CD4-positive, CD25-positive, alpha-beta regulatory T cell (primary cell): ENCODE results near the gene XCR1. TPM values are rescaled to one million over a fixed set of nuclear protein-coding genes. Genes with fewer than 3 reads are reported as not detected.

ENCODE experiments used
- ATAC-seq, 2 donors: fragments of 150-1000 bp; cut with Tn5 transposase; one replicate each; pipeline ENCODE4 v1.10.0; 2021; ENCODE audit warnings: low read depth in 2 of 2, moderate number of reproducible peaks in 2 of 2, moderate library complexity in 1 of 2
- DNase-seq, 3 donors: peaks; one replicate each; pipeline versions ENCODE4 v3.0.0 to v3.0.0-alpha.2; 2012 to 2022; ENCODE audit warnings: mixed read lengths in 1 of 3
- H3K27ac ChIP-seq: one replicate; pipeline ENCODE4 v1.7.0; 2013; ENCODE audit warnings: mild to moderate bottlenecking, low read length; ENCODE audit not compliant: insufficient read depth, poor library complexity, severe bottlenecking
- H3K27me3 ChIP-seq: one replicate; pipeline ENCODE4 v1.7.0; 2013; ENCODE audit warnings: low read length; ENCODE audit not compliant: control insufficient read depth, insufficient read depth
- H3K36me3 ChIP-seq: one replicate; pipeline ENCODE4 v1.7.0; 2013; ENCODE audit warnings: mild to moderate bottlenecking, low read length, moderate library complexity; ENCODE audit not compliant: control insufficient read depth, insufficient read depth
- H3K4me1 ChIP-seq: 2 replicates; pipeline ENCODE4 v1.7.0; 2013; ENCODE audit warnings: mild to moderate bottlenecking, low read length; ENCODE audit not compliant: insufficient read depth, control insufficient read depth, poor library complexity, severe bottlenecking
- H3K4me3 ChIP-seq: one replicate; pipeline ENCODE4 v1.7.0; 2013; ENCODE audit warnings: low read depth, mild to moderate bottlenecking, low read length, moderate library complexity
- H3K9me3 ChIP-seq, 2 experiments: 1 replicate in 1 of 2; 2 replicates in 1 of 2; pipeline ENCODE4 v1.7.0; 2013; ENCODE audit warnings: low read length in 2 of 2, mild to moderate bottlenecking in 1 of 2, moderate library complexity in 1 of 2; ENCODE audit not compliant: control insufficient read depth in 2 of 2
- H3K27ac Mint-ChIP-seq, 3 donors: one replicate each; pipeline ENCODE4 v1.8.0; 2020 to 2022; ENCODE audit warnings: mild to moderate bottlenecking in 3 of 3, mixed read lengths in 3 of 3, moderate library complexity in 2 of 3
- H3K27me3 Mint-ChIP-seq: one replicate; pipeline ENCODE4 v1.8.0; 2022; ENCODE audit warnings: mild to moderate bottlenecking, mixed read lengths
- H3K36me3 Mint-ChIP-seq: one replicate; pipeline ENCODE4 v1.8.0; 2020; ENCODE audit warnings: mixed read lengths
- H3K4me1 Mint-ChIP-seq, 4 donors: one replicate each; pipeline ENCODE4 v1.8.0; 2020 to 2022; ENCODE audit warnings: mixed read lengths in 4 of 4, mild to moderate bottlenecking in 1 of 4
- H3K4me3 Mint-ChIP-seq, 4 donors: one replicate each; pipeline ENCODE4 v1.8.0; 2020 to 2022; ENCODE audit warnings: mild to moderate bottlenecking in 4 of 4, mixed read lengths in 4 of 4, moderate library complexity in 3 of 4
- H3K9me3 Mint-ChIP-seq, 7 donors: one replicate each; pipeline ENCODE4 v1.8.0; 2020 to 2022; ENCODE audit warnings: mixed read lengths in 7 of 7, mild to moderate bottlenecking in 3 of 7, moderate library complexity in 2 of 7
- polyA plus RNA-seq, 4 donors: library from polyadenylated mRNA; unstranded; fragments of 300-500 nt; fragmentation: Illumina TruSeq; gene quantifications; one replicate each; pipeline ENCODE4 v1.2.3, GENCODE V29; 2021
- total RNA-seq: library from RNA; stranded (reverse); gene quantifications from one replicate; pipeline ENCODE4 v1.2.3, GENCODE V29; 2022

XCR1 gene
- total and polyA plus RNA-seq, 5 donors from 2014 or later: not detected

DNA sequence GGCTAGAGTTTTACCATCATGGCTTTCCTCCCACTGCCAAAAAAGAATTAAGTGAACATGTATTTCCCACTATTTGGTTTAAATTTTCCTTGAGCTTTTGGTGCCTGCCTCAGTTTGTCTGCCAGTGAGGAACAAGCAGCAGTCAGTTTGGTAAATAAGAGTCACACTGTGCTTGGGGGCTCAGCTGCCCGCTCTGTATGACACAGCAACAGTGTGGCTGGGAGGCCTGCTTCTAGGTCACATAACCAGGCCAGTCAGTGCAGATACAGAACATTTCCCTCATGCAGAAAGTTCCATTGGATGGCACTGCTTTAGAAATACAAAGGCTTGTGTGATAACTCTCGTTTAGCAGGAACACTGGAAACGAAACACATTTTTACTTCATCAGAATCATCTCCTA, 57.3 kb downstream of the XCR1 start:
- H3K9me3 ChIP-seq: no peaks in the 10 kb centered on the region
- no peak overlapping the region for H3K4me3 ChIP-seq
- H3K9me3 Mint-ChIP-seq: no peaks in the 10 kb centered on the region
- peaks cover 24 to 67% (median 45%) of the 10 kb centered on the region in 4 donors for H3K4me1 Mint-ChIP-seq
- peaks cover 66% of the 10 kb centered on the region for H3K36me3 Mint-ChIP-seq
- no peak for ATAC-seq
- no peak overlapping the region for H3K27ac ChIP-seq
- no peaks in the 10 kb centered on the region for H3K27me3 ChIP-seq
- H3K4me3 Mint-ChIP-seq: no peak overlapping the region
- no peak for DNase-seq
- H3K27me3 Mint-ChIP-seq: no peaks in the 10 kb centered on the region
- H3K36me3 ChIP-seq: peaks cover 68% of the 10 kb centered on the region
- H3K27ac Mint-ChIP-seq: no peak overlapping the region
- H3K4me1 ChIP-seq: peaks cover 50% of the 10 kb centered on the region

DNA sequence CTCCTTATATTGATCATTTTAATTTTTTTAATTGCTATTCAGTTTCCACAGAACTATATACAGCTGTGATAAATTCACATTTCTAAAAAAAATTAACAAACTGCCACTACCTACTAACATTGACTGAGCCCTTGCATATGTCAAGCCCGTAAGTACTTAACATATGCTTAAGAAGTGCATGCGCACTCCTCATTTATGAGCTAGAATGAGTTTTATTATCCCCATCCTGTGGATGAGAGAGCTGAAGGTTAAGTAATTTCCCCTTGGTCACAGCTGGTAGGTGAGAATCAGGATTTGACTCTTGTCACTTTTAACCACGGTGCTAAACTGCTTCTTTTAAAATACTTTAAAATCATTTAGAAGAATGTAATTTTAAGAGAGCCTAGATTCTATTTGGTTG, 58.2 kb downstream of the XCR1 start:
- no peaks in the 10 kb centered on the region for H3K27me3 Mint-ChIP-seq
- Histone ChIP-seq H3K27me3 (no peaks in the 10 kb centered on the region), H3K9me3 (no peaks in the 10 kb centered on the region), H3K27ac (no peak overlapping the region), H3K36me3 (peaks cover 71% of the 10 kb centered on the region), H3K4me1 (peaks cover 51% of the 10 kb centered on the region), H3K4me3 (no peak overlapping the region)
- H3K4me1 Mint-ChIP-seq: peaks cover 25 to 67% (median 45%) of the 10 kb centered on the region in 4 donors
- ATAC-seq (no peak), DNase-seq (no peak)
- H3K36me3 Mint-ChIP-seq: peaks cover 70% of the 10 kb centered on the region
- no peak overlapping the region for H3K4me3 Mint-ChIP-seq
- no peaks in the 10 kb centered on the region for H3K9me3 Mint-ChIP-seq
- no peak overlapping the region for H3K27ac Mint-ChIP-seq

DNA sequence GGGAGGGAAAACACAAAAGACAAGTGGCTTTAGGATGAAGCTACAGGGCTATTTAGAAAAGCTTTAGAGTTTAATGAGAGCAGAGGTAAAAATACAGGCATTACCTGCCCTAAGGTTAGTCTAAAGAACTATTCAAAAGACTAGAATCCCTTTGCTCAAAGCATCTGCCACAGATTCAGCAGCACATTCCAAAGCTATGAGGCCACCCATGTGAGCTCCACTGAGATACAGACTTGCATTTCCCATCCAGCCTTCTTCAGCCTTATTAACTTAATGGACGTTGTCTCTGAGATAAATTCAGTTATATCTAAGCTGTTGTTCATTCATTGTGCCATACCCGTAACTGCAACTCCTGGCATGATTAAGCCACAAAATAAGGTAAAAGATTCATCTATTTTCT, 58.6 kb downstream of the XCR1 start:
- DNase-seq (no peak), ATAC-seq (no peak)
- Histone ChIP-seq H3K4me3 (no peak overlapping the region), H3K4me1 (peaks cover 51% of the 10 kb centered on the region), H3K36me3 (peaks cover 72% of the 10 kb centered on the region), H3K27me3 (no peaks in the 10 kb centered on the region), H3K9me3 (no peaks in the 10 kb centered on the region), H3K27ac (no peak overlapping the region)
- Mint-ChIP-seq H3K27ac (peak overlapping the region in 1 of 3 donors; percentile 60), H3K9me3 (no peaks in the 10 kb centered on the region), H3K36me3 (peaks cover 74% of the 10 kb centered on the region), H3K4me3 (peak overlapping the region in 1 of 4 donors; percentile 16), H3K4me1 (peaks cover 29 to 69% (median 48%) of the 10 kb centered on the region in 4 donors), H3K27me3 (no peaks in the 10 kb centered on the region)

DNA sequence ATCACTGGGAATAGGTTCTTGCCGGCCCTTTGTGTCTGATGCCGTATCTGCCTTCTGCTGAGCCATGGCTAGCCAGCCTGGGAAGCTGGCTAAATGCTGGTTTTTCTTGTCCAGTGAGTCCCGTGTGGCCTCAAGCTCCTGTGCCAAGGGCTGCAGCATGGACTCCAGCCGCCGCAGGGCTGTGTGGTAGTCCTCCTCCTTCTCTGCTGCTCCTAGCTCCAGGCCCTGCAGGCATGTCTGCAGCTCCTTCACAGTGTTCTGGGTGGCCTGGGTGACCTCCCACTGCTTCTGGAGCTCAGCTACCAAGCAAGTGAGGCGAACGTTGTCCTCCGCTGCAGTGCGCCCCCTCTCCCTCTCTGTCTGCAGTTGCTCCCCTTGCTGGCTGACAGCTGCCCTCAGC, 59.1 kb downstream of the XCR1 start:
- DNase-seq: no peak
- Histone ChIP-seq H3K27me3 (no peaks in the 10 kb centered on the region), H3K27ac (no peak overlapping the region), H3K4me3 (no peak overlapping the region), H3K4me1 (peaks cover 54% of the 10 kb centered on the region), H3K9me3 (no peaks in the 10 kb centered on the region), H3K36me3 (peaks cover 77% of the 10 kb centered on the region)
- Mint-ChIP-seq H3K27me3 (no peaks in the 10 kb centered on the region), H3K36me3 (peaks cover 74% of the 10 kb centered on the region), H3K4me1 (peaks cover 29 to 71% (median 47%) of the 10 kb centered on the region in 4 donors), H3K27ac (peak overlapping the region in 1 of 3 donors; percentile 56), H3K4me3 (peak overlapping the region in 1 of 4 donors; percentile 16), H3K9me3 (no peaks in the 10 kb centered on the region)
- ATAC-seq: no peak

DNA sequence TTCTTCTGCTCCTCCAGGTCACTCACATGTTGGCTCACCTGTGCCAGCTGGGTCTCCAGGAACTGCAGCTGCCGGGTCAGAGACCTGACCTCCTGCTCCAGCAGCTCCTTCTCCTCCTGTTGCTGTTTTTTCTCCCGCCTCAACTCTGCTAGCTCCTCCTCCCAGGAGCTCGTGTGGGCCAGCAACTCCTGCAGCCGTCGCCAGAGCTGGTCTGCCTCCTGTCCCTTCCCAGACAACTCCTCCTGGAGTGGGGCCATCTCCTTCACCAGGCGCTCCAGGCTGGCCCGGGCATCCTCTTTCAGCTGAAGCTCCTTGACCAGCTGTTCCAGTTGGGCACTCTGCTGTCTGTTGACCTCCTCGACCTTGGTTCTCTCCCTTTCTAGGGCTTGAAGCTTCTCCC, 59.6 kb downstream of the XCR1 start:
- no peak overlapping the region for H3K27ac ChIP-seq
- no peak overlapping the region for H3K4me3 ChIP-seq
- no peak for DNase-seq
- Mint-ChIP-seq H3K4me3 (peak overlapping the region in 2 of 4 donors; percentile 60 to 80), H3K27ac (peak overlapping the region in 2 of 3 donors; percentile 56 to 65), H3K36me3 (peaks cover 73% of the 10 kb centered on the region), H3K9me3 (no peaks in the 10 kb centered on the region), H3K27me3 (no peaks in the 10 kb centered on the region), H3K4me1 (peaks cover 28 to 67% (median 46%) of the 10 kb centered on the region in 4 donors)
- H3K27me3 ChIP-seq: no peaks in the 10 kb centered on the region
- peaks cover 78% of the 10 kb centered on the region for H3K36me3 ChIP-seq
- peaks cover 54% of the 10 kb centered on the region for H3K4me1 ChIP-seq
- ATAC-seq: no peak
- no peaks in the 10 kb centered on the region for H3K9me3 ChIP-seq

Other genes with a start within 250 kb of the XCR1 start
- not detected for gene SLC6A20, start 230.9 kb downstream of the XCR1 start, total RNA-seq
- under 1 TPM in 1 of 4 donors, not detected in 3; 0.54 TPM for gene SLC6A20, start 230.9 kb downstream of the XCR1 start, polyA plus RNA-seq
- 7.6 TPM for gene LZTFL1, start 185.4 kb downstream of the XCR1 start, total RNA-seq
- gene LZTFL1, start 185.4 kb downstream of the XCR1 start, polyA plus RNA-seq: 10 to 100 TPM in 3 of 4 donors, 1 to 10 TPM in 1; 6.4 to 14.6 (median 11.3) TPM
- not detected for gene CCR9, start 140.9 kb downstream of the XCR1 start, total RNA-seq
- 10 to 100 TPM in 3 of 4 donors, 1 to 10 TPM in 1; 5.6 to 16.7 (median 11.3) TPM for gene CCR9, start 140.9 kb downstream of the XCR1 start, polyA plus RNA-seq
- 23.7 TPM for gene CXCR6, start 84.0 kb downstream of the XCR1 start, total RNA-seq
- gene CXCR6, start 84.0 kb downstream of the XCR1 start, polyA plus RNA-seq: 10 to 100 TPM; 23.7 to 40.3 (median 30.0) TPM
- 42.5 TPM for gene FYCO1, start 31.7 kb downstream of the XCR1 start, total RNA-seq
- gene FYCO1, start 31.7 kb downstream of the XCR1 start, polyA plus RNA-seq: 1 to 10 TPM; 2.1 to 3.3 (median 2.4) TPM
- gene CCR1, start 180.8 kb upstream of the XCR1 start, total RNA-seq: 0.17 TPM
- 1 to 10 TPM in 1 of 4 donors, under 1 TPM in 2, not detected in 1; 0.11 to 1.0 (median 0.33) TPM for gene CCR1, start 180.8 kb upstream of the XCR1 start, polyA plus RNA-seq
- 6.0 TPM for gene CCR3, start 215.0 kb upstream of the XCR1 start, total RNA-seq
- gene CCR3, start 215.0 kb upstream of the XCR1 start, polyA plus RNA-seq: 10 to 100 TPM; 14.4 to 43.9 (median 17.0) TPM